GM12872 (cell line): Measurements from ENCODE around the gene CFAP99.

Experiments
- CTCF ChIP-seq: IDR thresholded peaks from 3 replicates; pipeline ENCODE4 v1.5.1; 2011; ENCODE audit warnings: low read depth, mild to moderate bottlenecking, low read length, moderate library complexity; ENCODE audit not compliant: insufficient read depth

Gene CFAP99

DNA sequence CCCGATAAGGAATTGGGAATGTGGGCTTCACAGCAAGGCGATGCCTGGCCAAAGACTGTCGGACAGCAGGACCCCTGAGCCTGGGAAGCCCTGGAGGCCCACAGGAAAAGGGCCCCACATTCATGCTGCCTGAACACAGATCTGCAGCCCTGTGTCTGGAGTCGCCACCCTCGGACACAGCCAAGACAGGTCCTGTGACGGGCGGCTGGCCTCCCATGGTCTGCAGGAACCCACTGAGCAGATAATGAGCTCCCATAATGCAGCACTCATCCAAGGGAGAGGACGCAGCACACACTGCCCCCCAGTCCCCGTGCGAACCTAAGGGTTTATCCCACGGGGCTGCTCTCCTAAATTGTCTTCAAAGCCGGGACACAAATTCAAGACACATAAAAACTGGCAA is 30.9 kb upstream of the CFAP99 start:
- no peak for TF ChIP-seq CTCF

DNA sequence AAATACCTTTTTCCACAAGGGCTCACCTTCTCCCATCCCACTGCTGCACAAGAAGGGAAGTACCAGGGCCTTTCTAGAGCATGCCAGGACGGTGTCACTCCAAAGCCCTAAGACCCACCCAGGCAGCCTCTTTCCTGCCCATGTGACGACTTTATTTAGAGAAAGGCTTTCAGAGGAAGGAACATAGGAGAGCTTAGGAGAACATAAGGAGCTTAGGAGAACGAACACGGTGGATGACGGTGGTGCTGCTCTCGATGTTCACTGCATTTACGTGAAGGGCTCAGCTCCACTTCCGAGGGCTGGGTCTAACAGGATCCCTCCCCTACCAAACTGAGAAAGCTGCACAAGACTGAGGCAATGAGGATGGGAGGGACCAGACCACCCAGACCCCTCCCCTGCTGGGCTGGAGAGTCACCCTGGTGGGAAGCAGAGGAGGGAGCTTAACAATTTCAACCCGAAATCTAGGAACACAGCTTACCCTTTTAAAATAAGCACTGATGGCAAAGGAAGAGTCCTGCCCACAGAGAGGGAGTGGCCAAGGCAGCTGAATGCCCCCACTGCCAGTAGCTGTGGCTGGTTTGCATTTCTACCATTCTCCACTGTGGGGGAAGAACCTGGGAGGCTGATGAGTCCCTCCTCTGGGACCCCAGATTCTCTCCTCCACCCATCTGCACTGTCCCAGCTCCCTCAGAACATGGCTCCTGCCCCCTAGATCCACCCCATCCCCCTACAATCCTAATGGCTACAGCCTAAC is 30.1 kb upstream of the CFAP99 start:
- TF ChIP-seq CTCF = no peak

- no peak for TF ChIP-seq CTCF
These were observed 29.1 kb upstream of the CFAP99 start for GRCh38 chr4:2389691-2390090.

GRCh38 chr4:2390146-2390545 is 28.6 kb upstream of the CFAP99 start:
- TF ChIP-seq CTCF = no peak

- TF ChIP-seq CTCF = no peak
These were observed 27.9 kb upstream of the CFAP99 start for GRCh38 chr4:2390784-2391421.

- TF ChIP-seq CTCF = no peak
These were observed 25.1 kb upstream of the CFAP99 start for GRCh38 chr4:2393353-2394270.

- no peak for TF ChIP-seq CTCF
These were observed 24.2 kb upstream of the CFAP99 start for GRCh38 chr4:2394528-2394927.
